Left kidney (tissue), 2 donors: ENCODE measurements around the gene RPTN. TPM values are rescaled to one million over a fixed set of nuclear protein-coding genes. Genes with fewer than 3 reads are reported as not detected.

ENCODE experiments used
- DNase-seq: peaks from one replicate; pipeline ENCODE4 v3.0.0-alpha.2; 2013
- polyA plus RNA-seq: library from polyadenylated mRNA; unstranded; fragments of 120-200 nt; gene quantifications from one replicate; pipeline ENCODE4 v1.2.1, GENCODE V29; 2013; ENCODE audit not compliant: insufficient read length

The RPTN gene
- polyA plus RNA-seq, 1 donor = not detected

- DNase-seq = peak; percentile 55
Measured at GRCh38 chr1:152111515-152111968, 47.5 kb downstream of the RPTN start.

GRCh38 chr1:152110860-152111514, 48.0 kb downstream of the RPTN start:
- no peak for DNase-seq

- DNase-seq = no peak
Measured at GRCh38 chr1:152110365-152110859, 48.6 kb downstream of the RPTN start.

GRCh38 chr1:152109998-152110294, 49.1 kb downstream of the RPTN start:
- no peak for DNase-seq

GRCh38 chr1:152109231-152109997, 49.6 kb downstream of the RPTN start:
- no peak for DNase-seq

GRCh38 chr1:152108882-152109222, 50.2 kb downstream of the RPTN start:
- no peak for DNase-seq

- no peak for DNase-seq
Measured at GRCh38 chr1:152107984-152108881, 50.8 kb downstream of the RPTN start.

GRCh38 chr1:152107031-152107983, 51.7 kb downstream of the RPTN start:
- DNase-seq = no peak

- no peak for DNase-seq
Measured at GRCh38 chr1:152104854-152105253, 54.2 kb downstream of the RPTN start.

Other genes starting within 250 kb of the RPTN start
- 56.3 TPM for gene THEM4, start 249.7 kb downstream of the RPTN start, polyA plus RNA-seq
- gene S100A10, start 165.4 kb downstream of the RPTN start, polyA plus RNA-seq = 190 TPM
- 218 TPM for gene S100A11, start 122.2 kb downstream of the RPTN start, polyA plus RNA-seq
- gene TCHHL1, start 70.2 kb downstream of the RPTN start, polyA plus RNA-seq = not detected
- 0.05 TPM for gene TCHH, start 43.8 kb downstream of the RPTN start, polyA plus RNA-seq
- gene HRNR, start 65.0 kb upstream of the RPTN start, polyA plus RNA-seq = 1.0 TPM
- 4.4 TPM for gene FLG, start 166.0 kb upstream of the RPTN start, polyA plus RNA-seq
- gene FLG2, start 200.8 kb upstream of the RPTN start, polyA plus RNA-seq = 0.40 TPM